ENCODE data around the gene GFI1.

- TF ChIP-seq, protein P1, sequence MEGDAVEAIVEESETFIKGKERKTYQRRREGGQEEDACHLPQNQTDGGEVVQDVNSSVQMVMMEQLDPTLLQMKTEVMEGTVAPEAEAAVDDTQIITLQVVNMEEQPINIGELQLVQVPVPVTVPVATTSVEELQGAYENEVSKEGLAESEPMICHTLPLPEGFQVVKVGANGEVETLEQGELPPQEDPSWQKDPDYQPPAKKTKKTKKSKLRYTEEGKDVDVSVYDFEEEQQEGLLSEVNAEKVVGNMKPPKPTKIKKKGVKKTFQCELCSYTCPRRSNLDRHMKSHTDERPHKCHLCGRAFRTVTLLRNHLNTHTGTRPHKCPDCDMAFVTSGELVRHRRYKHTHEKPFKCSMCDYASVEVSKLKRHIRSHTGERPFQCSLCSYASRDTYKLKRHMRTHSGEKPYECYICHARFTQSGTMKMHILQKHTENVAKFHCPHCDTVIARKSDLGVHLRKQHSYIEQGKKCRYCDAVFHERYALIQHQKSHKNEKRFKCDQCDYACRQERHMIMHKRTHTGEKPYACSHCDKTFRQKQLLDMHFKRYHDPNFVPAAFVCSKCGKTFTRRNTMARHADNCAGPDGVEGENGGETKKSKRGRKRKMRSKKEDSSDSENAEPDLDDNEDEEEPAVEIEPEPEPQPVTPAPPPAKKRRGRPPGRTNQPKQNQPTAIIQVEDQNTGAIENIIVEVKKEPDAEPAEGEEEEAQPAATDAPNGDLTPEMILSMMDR (IDR thresholded peaks at IDR 0.05) = no peak
- no peak for TF ChIP-seq POLR2A (IDR thresholded peaks at IDR 0.05)
Observed at GRCh38 chr1:92527670-92528069, 40.9 kb upstream of the GFI1 start.

Data from uterus (tissue), 2 donors.